Measurements from ENCODE around the gene SPTLC3.
"Not testable (repeated sequence)": the region's sequence is repeated elsewhere in the genome, so short reads cannot be mapped to it uniquely, and the experiment has no call there.

SPTLC3 gene

GRCh38 chr20:13008761-13009681, at the start of gene SPTLC3:
Gene SPTLC3, plus strand, starts transcription at chr20:13008972. Its CDS starts 296 bp downstream, at chr20:13009268.
- no peak for DNase-seq

- no peak for DNase-seq
These were observed 47.0 kb upstream of the SPTLC3 start for GRCh38 chr20:12961725-12962124.

- no peak for DNase-seq
These were observed 45.9 kb upstream of the SPTLC3 start for GRCh38 chr20:12962895-12963294.

DNA sequence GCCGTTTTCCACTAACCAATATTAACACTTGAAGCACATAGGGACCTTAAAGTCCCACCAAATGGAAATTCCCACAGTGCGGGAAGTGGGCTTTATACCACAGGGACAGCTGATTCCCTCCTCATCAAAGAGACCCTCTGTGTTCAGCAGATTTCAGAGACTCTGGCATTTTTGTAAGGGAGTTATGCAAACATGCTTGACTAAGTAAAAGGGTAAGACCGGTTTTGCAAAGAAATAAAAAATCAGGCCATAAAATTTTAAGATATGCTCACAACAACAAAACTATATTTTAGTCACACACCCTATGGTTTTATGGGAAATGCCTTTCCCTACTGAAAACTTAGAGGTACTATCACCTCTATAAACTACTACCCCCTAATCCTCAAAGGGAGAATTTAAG, 45.4 kb upstream of the SPTLC3 start:
- no peak for DNase-seq

DNA sequence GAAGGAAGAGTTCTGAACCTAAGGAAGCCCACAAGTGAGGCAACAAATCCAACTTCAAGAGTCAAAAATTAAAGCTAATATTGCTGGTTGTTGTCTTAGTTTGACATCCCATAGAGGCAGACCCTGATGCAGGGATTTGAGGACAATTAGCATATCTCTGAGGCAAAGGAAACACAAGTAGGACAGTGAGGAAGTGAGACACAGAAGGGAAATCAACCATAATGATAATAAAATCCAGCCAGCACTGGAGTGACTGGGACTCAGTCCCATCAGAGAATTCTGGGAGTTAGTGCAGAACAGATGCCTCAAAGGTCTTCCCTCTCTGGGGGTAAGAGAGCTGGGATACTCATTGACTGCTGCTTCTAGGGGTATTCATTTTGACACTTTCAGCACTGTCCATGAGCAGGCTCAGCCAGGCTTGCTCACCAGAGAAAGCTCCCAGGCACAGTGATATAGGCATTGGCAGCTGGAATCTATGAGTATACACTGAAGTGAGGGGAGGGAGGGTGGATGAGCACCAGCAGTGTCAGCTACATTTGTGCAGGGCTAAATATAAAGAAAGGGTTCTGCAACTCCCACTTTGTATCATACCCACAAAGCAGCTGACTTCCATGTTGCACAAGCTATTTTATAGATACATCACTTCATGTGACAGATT, 43.4 kb upstream of the SPTLC3 start:
- no peak for DNase-seq

DNA sequence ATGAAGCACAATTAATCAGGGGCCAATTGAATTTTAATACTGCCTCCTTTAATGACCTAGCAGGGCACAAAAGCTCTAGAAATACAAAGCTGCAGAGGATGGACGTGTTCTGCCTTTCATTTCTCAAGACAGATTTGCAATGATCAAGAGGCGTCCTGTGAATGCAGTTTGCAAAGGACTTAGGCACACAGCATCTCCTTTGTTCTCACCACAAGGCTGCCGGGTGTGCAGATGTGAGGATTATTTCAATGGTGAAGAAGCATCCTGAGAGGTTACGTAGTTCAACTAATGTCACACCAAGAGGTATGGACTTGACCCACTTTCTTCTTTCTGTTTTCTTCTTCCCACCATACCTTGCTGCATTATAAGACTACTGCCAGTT, 42.9 kb upstream of the SPTLC3 start:
- DNase-seq: no peak

DNA sequence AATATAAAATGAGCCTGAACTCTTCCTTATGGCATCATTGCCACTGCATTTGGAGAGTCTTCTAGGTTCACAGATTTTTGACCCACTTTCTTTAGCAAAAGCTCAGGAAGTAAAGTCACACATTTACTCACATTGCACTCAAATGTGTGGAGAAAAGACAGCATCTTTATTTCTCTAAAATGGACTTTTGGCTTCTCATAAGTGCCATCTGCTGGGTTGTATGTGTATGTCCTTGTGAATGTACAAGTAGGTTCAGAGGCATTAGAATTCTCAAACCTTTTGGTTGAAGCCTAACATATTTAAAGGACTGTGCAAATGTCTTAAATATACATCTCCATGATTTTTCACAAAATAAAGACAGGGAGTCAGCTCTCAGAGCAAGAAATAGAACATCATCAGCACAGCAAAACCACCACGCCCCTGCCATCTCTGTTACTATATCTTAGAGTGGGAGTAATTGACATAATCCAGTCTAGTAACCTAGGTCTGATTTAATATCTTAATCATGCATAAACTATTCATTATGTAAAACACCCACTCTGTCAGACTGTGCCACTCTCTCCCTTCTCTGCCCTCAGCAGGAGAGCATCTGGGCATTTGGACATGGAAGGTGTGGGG, 42.2 kb upstream of the SPTLC3 start:
- DNase-seq: no peak

GRCh38 chr20:12967932-12968331, 40.8 kb upstream of the SPTLC3 start:
- no peak for DNase-seq

- DNase-seq: no peak
These were observed 40.3 kb upstream of the SPTLC3 start for GRCh38 chr20:12968472-12968871.

GRCh38 chr20:12969071-12969669, 39.6 kb upstream of the SPTLC3 start:
- no peak for DNase-seq

DNA sequence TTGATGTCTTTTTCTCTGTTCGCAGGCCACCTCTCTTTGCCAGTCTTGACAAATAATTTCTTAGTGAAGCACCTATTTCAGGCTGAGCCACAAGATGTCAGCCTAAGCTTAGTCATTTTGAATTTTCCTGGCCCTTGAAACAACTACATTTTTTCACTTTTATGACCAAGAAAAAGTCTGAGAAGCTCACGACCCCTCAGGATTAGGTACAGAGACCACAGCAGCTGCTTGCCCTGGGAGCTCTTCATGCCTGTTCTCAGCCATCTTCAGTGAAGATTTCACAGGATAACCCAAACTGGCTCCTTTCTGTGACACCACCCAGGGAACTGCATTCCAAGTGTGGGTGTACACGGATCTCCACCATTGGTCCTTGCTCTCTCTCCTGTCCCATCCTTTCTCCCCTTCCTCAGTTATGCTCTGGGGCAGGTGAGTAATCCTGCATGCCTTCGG, 38.4 kb upstream of the SPTLC3 start:
- DNase-seq: no peak

DNA sequence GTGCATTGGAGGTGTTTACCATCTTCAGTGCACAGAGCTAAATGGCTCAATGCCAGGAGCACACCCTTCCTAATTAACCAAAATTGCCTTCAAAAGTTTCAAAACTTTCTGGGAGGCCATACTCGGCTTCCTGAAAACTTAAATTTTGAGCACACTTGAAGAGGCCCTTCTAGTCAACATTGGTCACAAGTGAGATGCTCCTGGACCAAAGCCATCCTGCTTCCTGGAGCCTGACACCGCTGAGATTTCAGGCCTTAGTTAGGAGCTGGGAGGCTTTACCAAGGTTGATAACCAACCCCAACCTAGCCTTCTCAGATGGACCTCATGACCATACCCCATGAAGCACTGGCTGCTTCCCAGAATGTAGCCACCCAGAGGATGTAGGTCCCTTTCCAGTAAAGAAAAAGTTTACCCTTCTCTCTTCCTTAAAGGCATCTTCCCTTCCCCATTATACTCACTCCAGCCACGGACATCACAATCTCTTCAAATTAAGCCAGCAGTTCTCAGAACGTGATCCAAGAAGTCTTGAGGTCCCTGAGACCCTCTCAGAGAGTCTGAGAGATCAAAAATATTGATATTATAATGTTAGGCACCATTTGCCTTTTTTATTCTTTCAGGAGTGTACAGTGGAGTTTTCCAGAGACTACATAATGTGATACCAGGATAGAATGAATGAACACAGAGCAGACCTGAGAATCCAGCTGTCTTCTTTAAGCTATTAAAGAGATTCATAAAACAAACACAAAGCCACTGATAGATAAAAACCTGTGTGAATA, 32.8 kb upstream of the SPTLC3 start:
- DNase-seq: no peak

- DNase-seq: no peak
These were observed 32.0 kb upstream of the SPTLC3 start for GRCh38 chr20:12976720-12977309.

GRCh38 chr20:12977328-12978125, 31.2 kb upstream of the SPTLC3 start:
- no peak for DNase-seq

DNA sequence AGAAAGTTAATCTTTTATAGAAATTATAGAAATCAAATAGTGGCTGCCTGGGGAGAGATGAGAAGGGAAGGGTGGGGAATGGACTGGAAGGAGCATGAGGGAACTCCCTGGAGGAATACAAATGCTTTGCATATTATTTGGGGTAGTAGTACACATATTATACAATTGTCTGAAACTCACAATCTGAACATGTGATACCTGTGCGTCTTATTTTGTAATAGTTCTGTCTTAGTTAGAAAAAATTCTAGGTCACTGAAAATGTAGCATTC, 30.7 kb upstream of the SPTLC3 start:
- DNase-seq: no peak

DNA sequence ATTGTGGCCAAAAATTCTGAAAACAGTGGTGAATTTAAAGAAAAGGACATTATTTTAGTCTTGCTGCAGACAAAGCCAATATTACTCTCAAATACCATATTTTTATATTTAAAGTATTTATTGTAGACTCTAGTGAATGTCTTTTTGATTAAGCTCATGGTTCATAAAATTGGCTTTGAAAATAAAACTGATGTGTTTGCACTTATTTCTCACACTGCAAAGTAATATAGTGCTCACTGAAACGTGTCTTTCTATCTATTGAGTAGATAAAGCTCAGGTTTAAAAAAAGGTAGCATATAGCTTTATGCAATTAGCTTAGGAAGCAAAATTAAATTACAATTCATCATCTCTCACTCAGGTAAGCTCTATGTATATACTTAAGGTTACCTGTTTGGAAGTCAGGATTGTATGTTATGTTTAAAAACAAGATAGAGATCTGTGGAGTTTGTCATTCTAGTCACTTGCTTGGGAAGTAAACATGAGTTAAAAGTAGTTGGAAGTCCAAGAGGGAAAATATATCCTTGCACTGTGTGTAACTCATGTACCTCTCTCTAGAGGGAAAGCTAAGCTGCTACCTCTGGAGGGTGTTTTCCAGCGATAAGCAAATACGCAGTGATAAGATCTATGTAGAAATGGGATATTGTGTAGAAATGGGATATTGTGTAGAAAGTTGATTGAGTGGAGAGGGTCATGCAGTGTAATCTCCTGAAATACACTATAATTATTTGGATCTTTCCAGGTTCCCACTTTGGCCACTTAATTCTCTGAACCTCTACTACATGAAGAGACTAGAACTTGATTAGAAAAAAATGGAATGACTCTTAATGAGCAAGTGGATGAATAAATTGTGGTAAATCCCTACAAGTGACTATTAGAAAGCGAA, 29.9 kb upstream of the SPTLC3 start:
- no peak for DNase-seq

DNA sequence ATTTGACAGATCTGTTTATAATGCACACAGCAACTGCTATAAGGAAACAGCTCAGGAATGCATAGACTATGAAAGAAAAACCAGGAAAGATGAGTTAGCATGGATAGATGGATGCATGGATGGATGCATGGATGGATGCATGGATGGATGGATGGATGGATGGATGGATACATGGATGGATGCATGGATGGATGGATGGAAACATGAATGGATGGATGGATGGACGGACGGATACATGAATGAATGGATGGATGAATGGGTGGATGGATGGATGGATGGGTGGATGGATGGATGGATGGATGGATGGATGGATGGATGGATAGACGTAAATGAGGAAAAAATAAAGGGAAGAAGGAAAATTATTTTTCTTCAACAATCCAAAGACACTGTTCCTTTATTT, 29.1 kb upstream of the SPTLC3 start:
- DNase-seq: not testable (repeated sequence)

DNA sequence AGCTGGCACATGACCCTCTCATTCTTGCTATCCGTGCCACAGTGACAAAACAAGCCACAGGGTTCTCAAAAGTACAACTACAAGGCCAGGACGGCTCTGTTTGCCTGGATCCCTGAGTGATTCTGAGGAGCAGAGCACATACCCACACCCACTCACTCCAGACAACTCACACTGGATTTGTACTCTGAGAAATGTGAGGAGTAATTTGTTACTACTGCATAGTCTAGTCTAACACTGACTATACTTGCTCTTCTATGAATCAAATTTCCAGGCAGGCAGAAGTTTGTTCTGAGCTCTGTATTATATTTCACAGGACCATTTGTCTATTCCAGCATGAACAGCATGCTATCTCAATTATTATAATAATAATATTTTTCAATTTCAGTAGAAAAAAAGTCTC, 26.7 kb upstream of the SPTLC3 start:
- no peak for DNase-seq

GRCh38 chr20:12984069-12984765, 24.6 kb upstream of the SPTLC3 start:
- DNase-seq: no peak

DNA sequence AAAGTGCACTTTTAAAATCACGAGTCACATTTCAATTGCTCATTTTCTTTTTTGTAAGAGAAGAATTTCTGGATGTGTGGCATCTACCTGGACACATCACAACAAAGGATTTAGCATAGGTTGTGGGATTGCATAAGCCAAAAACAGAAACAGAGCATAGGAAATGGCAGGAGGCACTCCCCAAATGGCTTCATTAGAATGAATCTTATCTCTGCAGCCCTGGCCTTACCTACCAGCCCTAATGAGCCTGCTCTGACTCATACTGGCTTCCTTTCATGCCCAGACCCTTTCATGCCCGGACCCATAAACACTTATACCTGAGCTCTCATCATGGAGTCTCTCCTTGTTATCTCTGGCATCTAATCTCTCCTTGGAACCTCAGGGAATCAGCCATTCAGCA, 23.9 kb upstream of the SPTLC3 start:
- DNase-seq: no peak

Data from cortex of kidney (tissue), 1 donor.